H1 (cell line): ENCODE results near the gene LRTM2. TPM values are rescaled to one million over a fixed set of nuclear protein-coding genes. Genes with fewer than 3 reads are reported as not detected.

ENCODE experiments used
- CHD7 ChIP-seq: fragments of 300-600 bp; sonication (generic); IDR thresholded peaks from 2 replicates; pipeline ENCODE4 v1.7.1; 2012; ENCODE audit warnings: low read length, moderate library complexity, mild to moderate bottlenecking, inconsistent platforms; ENCODE audit not compliant: insufficient replicate concordance
- KDM1A ChIP-seq: fragments of 200-600, 300-600 bp; sonication (generic); IDR thresholded peaks from 2 replicates; pipeline ENCODE4 v1.7.1; 2016; ENCODE audit warnings: mild to moderate bottlenecking, low read length, borderline replicate concordance
- POLR2AphosphoS5 ChIP-seq: IDR thresholded peaks from 2 replicates; pipeline ENCODE4 v1.6.1; 2011; ENCODE audit warnings: low read depth, low read length
- RBBP5 ChIP-seq: IDR thresholded peaks from 2 replicates; pipeline ENCODE4 v1.7.1; 2012; ENCODE audit warnings: low read depth, mild to moderate bottlenecking, inconsistent platforms, low read length, moderate library complexity, borderline replicate concordance
- SIX5 ChIP-seq: IDR thresholded peaks from 2 replicates; pipeline ENCODE4 v1.6.1; 2011; ENCODE audit warnings: mild to moderate bottlenecking, low read depth, low read length
- polyA plus RNA-seq, 7 experiments: library from polyadenylated mRNA; depleted of rRNA in 3 of 7; stranded (reverse) in 5 of 7; unstranded in 2 of 7; fragments of >200 nt in 5 of 7; fragments of 200-250 nt in 2 of 7; gene quantifications; 1 replicate in 5 of 7; 2 replicates in 1 of 7; 4 replicates in 1 of 7; pipeline versions ENCODE4 v1.2.1 to v1.2.3, GENCODE V29; 2011 to 2013; ENCODE audit warnings: missing spikeins in 2 of 7, mixed read lengths in 2 of 7
- total RNA-seq: library from RNA; stranded (reverse); fragmentation: NEBNext Ultra II Directional; extraction: Animal tissue kit (Norgen Biotek cat#: 25700); gene quantifications from 2 replicates; pipeline ENCODE4 v1.2.1, GENCODE V29; 2021

LRTM2 gene
- total and polyA plus RNA-seq, 2 of the 8 experiments (the other 6 are each of a cell fraction or from before 2014, with no cell fraction given): 0.06 TPM; not detected in 1

- TF ChIP-seq CHD7 (no peak), SIX5 (no peak), POLR2AphosphoS5 (no peak), KDM1A (no peak), RBBP5 (no peak)
Measured at GRCh38 chr12:1840981-1841425, 20.6 kb downstream of the LRTM2 start (continued).
